Thoracic aorta (tissue), 2 donors: ENCODE results near the gene SPATA32. TPM values are rescaled to one million over a fixed set of nuclear protein-coding genes. Genes with fewer than 3 reads are reported as not detected.

ENCODE experiments used
- ATAC-seq: fragments of 150-250 bp; one replicate; pipeline ENCODE4 v1.8.0; 2017; ENCODE audit warnings: low read depth; ENCODE audit not compliant: insufficient number of reproducible peaks, low FRiP score
- DNase-seq: peaks from one replicate; pipeline ENCODE4 v3.0.0-alpha.2; 2020; ENCODE audit warnings: low spot score
- H3K27ac ChIP-seq, 2 donors: fragments of 200-600 bp; sonication (generic); 1 replicate in 1 of 2; 2 replicates in 1 of 2; pipeline ENCODE4 v1.5.1; 2016; ENCODE audit warnings: mild to moderate bottlenecking in 2 of 2, moderate library complexity in 2 of 2
- H3K27me3 ChIP-seq: fragments of 200-600 bp; sonication (generic); replicated peaks from 2 replicates; pipeline ENCODE4 v1.6.0; 2016; ENCODE audit warnings: mild to moderate bottlenecking; ENCODE audit not compliant: insufficient read depth
- H3K36me3 ChIP-seq: fragments of 200-600 bp; sonication (generic); one replicate; pipeline ENCODE4 v1.5.1; 2016
- H3K4me1 ChIP-seq, 2 donors: fragments of 200-600 bp; sonication (generic); 1 replicate in 1 of 2; 2 replicates in 1 of 2; pipeline versions ENCODE4 v1.5.1 to v1.6.0; 2016; ENCODE audit warnings: low read depth in 2 of 2, mild to moderate bottlenecking in 1 of 2; ENCODE audit not compliant: control insufficient read depth in 1 of 2
- H3K4me3 ChIP-seq: fragments of 200-600 bp; sonication (generic); 2 replicates; pipeline ENCODE4 v1.5.1; 2016; ENCODE audit warnings: mild to moderate bottlenecking
- H3K9me3 ChIP-seq: fragments of 200-600 bp; sonication (generic); 2 replicates; pipeline ENCODE4 v1.5.1; 2016
- total RNA-seq, 2 donors: library from RNA; depleted of rRNA; stranded (reverse); fragments of >200 nt; gene quantifications; one replicate each; pipeline versions ENCODE4 v1.1.0 to v1.2.3, GENCODE V29; 2016
- TF ChIP-seq, protein P1 (sequence below): fragments of 200-600 bp; sonication (generic); IDR thresholded peaks from one replicate; pipeline ENCODE4 v1.5.1; 2019; ENCODE audit warnings: antibody characterized with exemption

SPATA32 gene
- total RNA-seq, 2 donors from 2014 or later: not detected

DNA sequence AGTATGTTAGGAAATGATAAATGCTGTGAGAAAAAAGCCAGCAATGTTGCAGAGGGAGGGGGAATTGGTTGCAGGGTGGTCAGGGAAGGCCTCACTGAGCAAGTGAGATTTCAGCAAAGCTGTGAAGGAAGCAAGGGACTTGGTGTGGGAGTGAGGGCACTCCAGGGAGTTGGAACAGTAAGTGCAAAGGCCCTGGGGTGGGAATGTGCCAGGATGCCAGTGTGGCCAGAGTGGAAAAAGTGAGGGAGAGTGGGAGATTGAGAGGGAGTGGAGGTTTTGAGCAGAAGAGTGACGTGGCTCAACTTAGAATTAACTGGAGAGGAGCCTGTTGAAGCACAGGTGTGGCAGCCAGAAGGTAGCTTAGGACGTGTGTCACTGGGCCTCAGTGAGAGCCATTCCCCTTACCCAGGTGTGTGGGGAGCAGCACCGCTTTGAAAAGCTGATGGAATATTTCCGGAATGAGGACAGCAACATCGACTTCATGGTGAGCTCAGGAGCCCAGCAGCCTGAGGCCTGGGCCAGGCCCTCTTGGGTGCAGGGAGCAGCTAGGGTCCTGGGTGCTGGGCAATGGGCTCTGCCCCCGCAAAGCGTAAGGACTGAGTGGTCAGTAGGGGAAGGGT, 23.6 kb downstream of the SPATA32 start:
- no peaks in the 10 kb centered on the region for H3K36me3 ChIP-seq
- no peak overlapping the region for H3K4me3 ChIP-seq
- no peaks in the 10 kb centered on the region for H3K9me3 ChIP-seq
- no peak for DNase-seq
- ATAC-seq: no peak
- peaks cover 0 to 11% of the 10 kb centered on the region in 2 donors for H3K4me1 ChIP-seq
- H3K27ac ChIP-seq: no peak overlapping the region
- TF ChIP-seq, protein P1, sequence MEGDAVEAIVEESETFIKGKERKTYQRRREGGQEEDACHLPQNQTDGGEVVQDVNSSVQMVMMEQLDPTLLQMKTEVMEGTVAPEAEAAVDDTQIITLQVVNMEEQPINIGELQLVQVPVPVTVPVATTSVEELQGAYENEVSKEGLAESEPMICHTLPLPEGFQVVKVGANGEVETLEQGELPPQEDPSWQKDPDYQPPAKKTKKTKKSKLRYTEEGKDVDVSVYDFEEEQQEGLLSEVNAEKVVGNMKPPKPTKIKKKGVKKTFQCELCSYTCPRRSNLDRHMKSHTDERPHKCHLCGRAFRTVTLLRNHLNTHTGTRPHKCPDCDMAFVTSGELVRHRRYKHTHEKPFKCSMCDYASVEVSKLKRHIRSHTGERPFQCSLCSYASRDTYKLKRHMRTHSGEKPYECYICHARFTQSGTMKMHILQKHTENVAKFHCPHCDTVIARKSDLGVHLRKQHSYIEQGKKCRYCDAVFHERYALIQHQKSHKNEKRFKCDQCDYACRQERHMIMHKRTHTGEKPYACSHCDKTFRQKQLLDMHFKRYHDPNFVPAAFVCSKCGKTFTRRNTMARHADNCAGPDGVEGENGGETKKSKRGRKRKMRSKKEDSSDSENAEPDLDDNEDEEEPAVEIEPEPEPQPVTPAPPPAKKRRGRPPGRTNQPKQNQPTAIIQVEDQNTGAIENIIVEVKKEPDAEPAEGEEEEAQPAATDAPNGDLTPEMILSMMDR: no peak
- no peaks in the 10 kb centered on the region for H3K27me3 ChIP-seq

DNA sequence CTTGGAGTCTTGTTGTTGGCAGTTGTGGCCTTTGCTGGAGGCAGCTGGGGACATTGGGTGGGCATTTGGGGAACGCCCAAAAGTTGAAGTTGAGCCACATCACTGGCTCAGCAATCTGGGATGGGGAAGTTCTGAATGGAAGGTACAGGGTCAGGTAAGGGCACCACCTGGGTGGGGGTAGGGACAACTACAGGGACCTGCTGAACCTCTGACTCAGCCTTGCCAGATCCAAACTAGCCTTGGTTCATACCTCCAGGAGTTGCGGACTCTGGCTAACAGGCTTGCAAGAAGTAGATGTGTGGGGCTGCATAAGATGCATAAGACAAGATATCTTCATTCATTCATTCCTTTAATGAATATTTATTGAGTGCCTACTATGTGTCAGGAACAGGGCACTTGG, 24.2 kb downstream of the SPATA32 start:
- H3K27ac ChIP-seq: no peak overlapping the region
- DNase-seq: no peak
- TF ChIP-seq, protein P1: no peak
- H3K4me1 ChIP-seq: peaks cover 0 to 11% of the 10 kb centered on the region in 2 donors
- no peaks in the 10 kb centered on the region for H3K9me3 ChIP-seq
- ATAC-seq: no peak
- H3K27me3 ChIP-seq: no peaks in the 10 kb centered on the region
- no peaks in the 10 kb centered on the region for H3K36me3 ChIP-seq
- H3K4me3 ChIP-seq: no peak overlapping the region

DNA sequence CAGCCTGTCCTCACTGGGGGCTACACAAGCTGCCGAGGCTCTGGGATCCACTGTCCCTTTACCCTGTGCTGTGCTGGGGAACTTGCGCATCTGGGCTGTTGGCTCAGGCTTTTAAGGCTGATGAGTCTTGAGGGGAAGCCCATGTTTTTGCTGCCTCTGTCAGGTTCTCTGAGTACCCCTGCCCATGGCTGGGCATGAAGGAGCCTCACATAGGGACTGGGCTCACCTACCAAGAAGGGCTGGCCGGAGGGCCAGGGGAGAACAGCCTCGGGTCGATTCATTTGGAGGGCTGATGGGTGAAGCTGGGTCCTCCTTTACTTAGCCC, 25.6 kb downstream of the SPATA32 start:
- Histone ChIP-seq H3K27ac (no peak overlapping the region), H3K9me3 (no peaks in the 10 kb centered on the region), H3K27me3 (no peaks in the 10 kb centered on the region), H3K4me1 (peaks cover 0 to 8% of the 10 kb centered on the region in 2 donors), H3K36me3 (no peaks in the 10 kb centered on the region), H3K4me3 (no peak overlapping the region)
- ATAC-seq (no peak), DNase-seq (no peak)
- TF ChIP-seq, protein P1: no peak

DNA sequence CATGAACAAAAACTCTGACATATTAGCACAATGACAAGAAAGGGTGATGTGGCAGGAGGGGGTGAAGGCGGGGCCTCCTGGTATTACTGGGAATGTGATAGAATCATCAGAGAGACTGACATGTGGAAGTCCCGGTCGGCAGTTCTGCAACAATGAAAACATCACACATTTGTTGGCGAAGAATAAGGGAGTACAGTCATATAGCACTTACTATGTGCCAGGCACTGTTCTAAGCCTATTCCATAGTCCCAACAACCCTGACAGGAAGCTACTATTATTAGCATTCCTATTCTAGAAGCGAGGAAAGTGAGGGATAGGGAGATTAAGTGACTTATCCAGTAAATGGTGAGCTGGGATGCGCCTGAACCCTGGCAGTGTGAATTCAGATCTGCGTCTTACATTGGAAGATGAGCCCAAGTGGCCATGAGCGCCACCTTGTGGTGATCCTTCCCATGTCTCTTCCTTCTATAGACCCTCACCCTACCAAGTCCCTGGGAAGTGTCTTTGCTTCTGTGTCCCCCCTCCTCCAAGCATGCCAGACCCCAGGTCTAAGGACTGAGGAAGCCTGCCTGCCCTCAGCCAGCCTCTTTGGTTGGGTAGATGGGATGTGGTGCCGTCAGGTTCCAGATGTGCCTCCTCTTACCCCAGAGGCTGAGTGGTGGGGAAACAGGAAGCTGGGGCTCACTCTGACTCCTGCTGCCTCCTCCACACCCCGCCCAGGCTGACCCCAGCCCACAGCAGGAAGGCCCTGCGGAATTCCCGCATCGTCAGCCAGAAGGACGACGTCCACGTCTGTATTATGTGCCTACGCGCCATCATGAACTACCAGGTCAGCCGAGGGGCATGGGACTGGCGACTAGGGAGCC, 26.2 kb downstream of the SPATA32 start:
- DNase-seq: peak; percentile 30
- no peaks in the 10 kb centered on the region for H3K27me3 ChIP-seq
- no peaks in the 10 kb centered on the region for H3K36me3 ChIP-seq
- H3K4me3 ChIP-seq: no peak overlapping the region
- ATAC-seq: no peak
- TF ChIP-seq, protein P1: peak; percentile 69
- no peak overlapping the region for H3K27ac ChIP-seq
- H3K9me3 ChIP-seq: no peaks in the 10 kb centered on the region
- H3K4me1 ChIP-seq: peaks cover 0 to 2% of the 10 kb centered on the region in 2 donors

DNA sequence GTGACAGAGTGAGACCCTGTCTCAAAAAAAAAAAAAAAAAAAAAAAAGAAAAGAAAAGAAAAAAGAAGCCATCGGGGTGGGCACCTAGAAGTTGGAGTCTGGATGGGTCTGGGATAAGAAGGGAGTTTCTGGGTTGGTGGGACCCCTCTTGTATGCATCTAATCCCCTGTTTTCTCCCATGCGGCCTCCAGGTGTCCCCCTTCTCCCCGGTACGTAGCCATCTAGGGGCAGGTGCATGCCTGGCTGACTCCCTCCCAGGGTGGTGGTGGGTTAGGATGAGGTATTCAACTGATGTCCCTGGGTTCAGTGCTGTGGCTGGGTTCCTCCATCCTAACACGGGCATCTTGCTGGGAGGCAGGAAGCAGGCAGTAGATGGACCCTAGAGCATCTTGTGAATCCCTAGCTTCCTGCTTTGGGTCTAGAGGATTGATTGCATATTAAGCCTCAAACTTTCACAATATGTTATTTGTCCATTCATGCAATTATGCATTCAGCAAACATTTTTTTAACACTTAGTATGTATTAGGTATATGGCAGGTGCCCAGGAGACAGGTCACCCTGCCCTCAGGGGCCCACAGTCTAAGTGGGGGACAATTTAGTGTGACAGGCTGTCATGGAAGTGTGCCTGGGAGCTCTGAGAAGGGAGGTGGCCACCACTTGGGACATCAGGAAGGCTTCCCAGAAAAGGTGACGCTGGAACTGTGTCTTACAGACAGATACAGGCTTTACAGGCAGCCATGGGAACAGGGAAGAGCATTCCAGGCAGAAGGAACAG, 27.1 kb downstream of the SPATA32 start:
- ATAC-seq (no peak), DNase-seq (no peak)
- no peaks in the 10 kb centered on the region for H3K27me3 ChIP-seq
- no peak overlapping the region for H3K27ac ChIP-seq
- TF ChIP-seq, protein P1: no peak
- H3K4me3 ChIP-seq: no peak overlapping the region
- no peaks in the 10 kb centered on the region for H3K9me3 ChIP-seq
- no peaks in the 10 kb centered on the region for H3K36me3 ChIP-seq
- H3K4me1 ChIP-seq: no peaks in the 10 kb centered on the region
